Spleen (tissue), 7 donors: Measurements from ENCODE around the gene SLC22A2.

ENCODE experiments used
- POLR2A ChIP-seq, 3 donors: fragments of 450-650 bp; IDR thresholded peaks; one replicate each; pipeline ENCODE4 v1.5.1; 2017; ENCODE audit warnings: antibody characterized with exemption in 3 of 3, mild to moderate bottlenecking in 1 of 3
- POLR2AphosphoS5 ChIP-seq, 3 donors: sonication (generic); formaldehyde crosslinking; IDR thresholded peaks; one replicate each; pipeline ENCODE4 v1.5.1; 2017; ENCODE audit warnings: antibody characterized with exemption in 3 of 3
- TF ChIP-seq, protein P1 (sequence below), 11 experiments: fragments of 200-600 bp in 7 of 11; fragments of 450-650 bp in 4 of 11; sonication (generic) in 4 of 11; IDR thresholded peaks in 8 of 11; conservative IDR thresholded peaks in 3 of 11; 1 replicate in 7 of 11; 2 replicates in 4 of 11; pipeline versions ENCODE4 v1.4.0 to v1.8.0; 2016 to 2021; ENCODE audit warnings: antibody characterized with exemption in 11 of 11, inconsistent platforms in 4 of 11, mild to moderate bottlenecking in 1 of 11
- donor health status: DM: no; HTN: no; CAD: no; lungs with moderate emphysema.
- donor health status: DM: no; HTN: no; CAD: no.
- donor health status: DM: no; HTN: no; CAD: no.

DNA sequence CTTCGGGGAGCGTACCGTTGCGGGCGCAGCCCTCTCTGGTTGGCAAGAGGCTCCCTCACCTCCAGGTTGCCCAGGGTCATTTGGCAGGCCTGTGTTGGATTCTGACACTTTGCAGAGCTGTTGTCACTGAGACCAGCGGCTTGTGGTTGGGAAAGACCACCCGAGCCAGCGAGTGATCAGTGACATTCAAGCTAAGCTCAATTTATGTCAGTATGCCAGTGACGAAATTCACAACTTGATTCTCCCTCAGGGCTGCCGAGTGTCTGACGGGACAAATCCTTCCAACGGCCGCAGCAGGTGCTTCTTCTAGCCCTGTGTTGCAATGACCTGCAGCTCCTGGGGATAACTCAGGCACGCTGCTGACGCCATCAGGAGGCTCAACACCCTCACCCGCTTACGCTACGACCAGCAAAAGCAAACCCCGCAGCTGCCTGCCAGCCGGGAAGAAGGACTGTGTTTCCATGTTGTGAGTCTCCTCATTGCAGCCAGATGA, 16.9 kb upstream of the SLC22A2 start:
- TF ChIP-seq, protein P1, sequence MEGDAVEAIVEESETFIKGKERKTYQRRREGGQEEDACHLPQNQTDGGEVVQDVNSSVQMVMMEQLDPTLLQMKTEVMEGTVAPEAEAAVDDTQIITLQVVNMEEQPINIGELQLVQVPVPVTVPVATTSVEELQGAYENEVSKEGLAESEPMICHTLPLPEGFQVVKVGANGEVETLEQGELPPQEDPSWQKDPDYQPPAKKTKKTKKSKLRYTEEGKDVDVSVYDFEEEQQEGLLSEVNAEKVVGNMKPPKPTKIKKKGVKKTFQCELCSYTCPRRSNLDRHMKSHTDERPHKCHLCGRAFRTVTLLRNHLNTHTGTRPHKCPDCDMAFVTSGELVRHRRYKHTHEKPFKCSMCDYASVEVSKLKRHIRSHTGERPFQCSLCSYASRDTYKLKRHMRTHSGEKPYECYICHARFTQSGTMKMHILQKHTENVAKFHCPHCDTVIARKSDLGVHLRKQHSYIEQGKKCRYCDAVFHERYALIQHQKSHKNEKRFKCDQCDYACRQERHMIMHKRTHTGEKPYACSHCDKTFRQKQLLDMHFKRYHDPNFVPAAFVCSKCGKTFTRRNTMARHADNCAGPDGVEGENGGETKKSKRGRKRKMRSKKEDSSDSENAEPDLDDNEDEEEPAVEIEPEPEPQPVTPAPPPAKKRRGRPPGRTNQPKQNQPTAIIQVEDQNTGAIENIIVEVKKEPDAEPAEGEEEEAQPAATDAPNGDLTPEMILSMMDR (IDR thresholded peaks at IDR 0.05 in 8 of 11, conservative IDR thresholded peaks at IDR 0.05 in 3 of 11), result no peak
- no peak for TF ChIP-seq POLR2AphosphoS5 (IDR thresholded peaks at IDR 0.05)
- no peak for TF ChIP-seq POLR2A (IDR thresholded peaks at IDR 0.05)
